ENCODE data around the gene BRAF. TPM values are rescaled to one million over a fixed set of nuclear protein-coding genes. Genes with fewer than 3 reads are reported as not detected.

Gene BRAF
- polyA plus RNA-seq, 1 donor (not counting 4 experiments of a cell fraction or from before 2014, with no cell fraction given): 12.4 TPM

- no peak overlapping the region for H2AFZ ChIP-seq (ENCODE audit: control insufficient read depth, low read length)
- H3K9me3 ChIP-seq (ENCODE audit: control insufficient read depth, low read depth, low read length): no peaks in the 10 kb centered on the region
- no peak overlapping the region for H3K27ac ChIP-seq (ENCODE audit: control insufficient read depth, insufficient read depth, low read length)
- H3K9me1 ChIP-seq (ENCODE audit: control insufficient read depth, extremely low read depth, insufficient read depth, low read length): no peaks in the 10 kb centered on the region
- H3K4me2 ChIP-seq (ENCODE audit: control insufficient read depth, extremely low read depth, insufficient read depth, low read depth, low read length): no peak overlapping the region
- TF ChIP-seq EZH2 (IDR thresholded peaks at IDR 0.05; ENCODE audit: low read length) (no peak), CTCF (optimal IDR thresholded peaks at IDR 0.05 in 1 of 3, IDR thresholded peaks at IDR 0.05 in 1 of 3, conservative IDR thresholded peaks at IDR 0.05 in 1 of 3; ENCODE audit: extremely low read depth in 1 of 3, insufficient read depth in 2 of 3, low read length in 3 of 3) (no peak)
- no peak for DNase-seq (ENCODE audit: low read depth, low spot score)
- no peak for FAIRE-seq
- no peaks in the 10 kb centered on the region for H4K20me1 ChIP-seq (ENCODE audit: control insufficient read depth, extremely low read depth, insufficient read depth, low read length)
- dilution Hi-C loops (cut with MboI; ENCODE audit: extremely low pct_ligation_motif_present, low sequenced_read_pairs): no loop called here
- H3K4me3 ChIP-seq (ENCODE audit: control insufficient read depth in 2 of 3, extremely low read depth in 1 of 3, insufficient read depth in 2 of 3, low read depth in 1 of 3, low read length in 3 of 3): no peak overlapping the region
- H3K79me2 ChIP-seq (ENCODE audit: control insufficient read depth, insufficient read depth, low read length): peaks cover 16% of the 10 kb centered on the region
- no peaks in the 10 kb centered on the region for H3K27me3 ChIP-seq (ENCODE audit: control insufficient read depth, extremely low read depth, insufficient read depth, low read length)
- no peak overlapping the region for H3K9ac ChIP-seq (ENCODE audit: control insufficient read depth, extremely low read depth, insufficient read depth, low read length)
- H3K36me3 ChIP-seq (ENCODE audit: control insufficient read depth in 2 of 2, extremely low read depth in 1 of 2, insufficient read depth in 2 of 2, low read length in 2 of 2): no peaks in the 10 kb centered on the region
- peaks cover 6% of the 10 kb centered on the region for H3K4me1 ChIP-seq (ENCODE audit: control insufficient read depth, extremely low read depth, insufficient read depth, low read length)
Measured at GRCh38 chr7:140863184-140863583, 61.5 kb downstream of the BRAF start.

- no peak overlapping the region for H3K4me2 ChIP-seq (ENCODE audit: control insufficient read depth, extremely low read depth, insufficient read depth, low read depth, low read length)
- DNase-seq (ENCODE audit: low read depth, low spot score): no peak
- no peaks in the 10 kb centered on the region for H3K79me2 ChIP-seq (ENCODE audit: control insufficient read depth, insufficient read depth, low read length)
- no peak overlapping the region for H3K9ac ChIP-seq (ENCODE audit: control insufficient read depth, extremely low read depth, insufficient read depth, low read length)
- H3K27me3 ChIP-seq (ENCODE audit: control insufficient read depth, extremely low read depth, insufficient read depth, low read length): no peaks in the 10 kb centered on the region
- dilution Hi-C loops (cut with MboI; ENCODE audit: extremely low pct_ligation_motif_present, low sequenced_read_pairs): no loop called here
- H3K27ac ChIP-seq (ENCODE audit: control insufficient read depth, insufficient read depth, low read length): no peak overlapping the region
- no peak for TF ChIP-seq CTCF (optimal IDR thresholded peaks at IDR 0.05 in 1 of 3, IDR thresholded peaks at IDR 0.05 in 1 of 3, conservative IDR thresholded peaks at IDR 0.05 in 1 of 3; ENCODE audit: extremely low read depth in 1 of 3, insufficient read depth in 2 of 3, low read length in 3 of 3)
- TF ChIP-seq EZH2 (IDR thresholded peaks at IDR 0.05; ENCODE audit: low read length): no peak
- H4K20me1 ChIP-seq (ENCODE audit: control insufficient read depth, extremely low read depth, insufficient read depth, low read length): no peaks in the 10 kb centered on the region
- H3K9me3 ChIP-seq (ENCODE audit: control insufficient read depth, low read depth, low read length): no peaks in the 10 kb centered on the region
- H3K36me3 ChIP-seq (ENCODE audit: control insufficient read depth in 2 of 2, extremely low read depth in 1 of 2, insufficient read depth in 2 of 2, low read length in 2 of 2): no peaks in the 10 kb centered on the region
- H3K4me3 ChIP-seq (ENCODE audit: control insufficient read depth in 2 of 3, extremely low read depth in 1 of 3, insufficient read depth in 2 of 3, low read depth in 1 of 3, low read length in 3 of 3): no peak overlapping the region
- H3K4me1 ChIP-seq (ENCODE audit: control insufficient read depth, extremely low read depth, insufficient read depth, low read length): no peaks in the 10 kb centered on the region
- no peak for FAIRE-seq
- no peak overlapping the region for H2AFZ ChIP-seq (ENCODE audit: control insufficient read depth, low read length)
- H3K9me1 ChIP-seq (ENCODE audit: control insufficient read depth, extremely low read depth, insufficient read depth, low read length): no peaks in the 10 kb centered on the region
Measured at GRCh38 chr7:140857048-140857447, 67.7 kb downstream of the BRAF start.
